Activated naive CD4-positive, alpha-beta T cell treated with anti-CD3 and anti-CD28 coated beads for 36 hours (primary cell): ENCODE results near the gene HECTD4. TPM values are rescaled to one million over a fixed set of nuclear protein-coding genes. Genes with fewer than 3 reads are reported as not detected.

Source experiments
- CTCF ChIA-PET: fragments of 350-600 bp; sonication (Branson Sonifier 250); formaldehyde crosslinking; loops from one replicate; lab custom pipeline; 2021; ENCODE audit warnings: antibody characterized with exemption; lab: Charles Lee
- DNase-seq: peaks from one replicate; pipeline ENCODE4 v3.0.0-alpha.2; 2020
- H3K27ac Mint-ChIP-seq: one replicate; pipeline ENCODE4 v1.8.0; 2021; ENCODE audit warnings: mild to moderate bottlenecking, mixed read lengths
- H3K27me3 Mint-ChIP-seq: one replicate; pipeline ENCODE4 v1.8.0; 2021; ENCODE audit warnings: low read depth, mixed read lengths
- H3K36me3 Mint-ChIP-seq: one replicate; pipeline ENCODE4 v1.8.0; 2021; ENCODE audit warnings: low read depth, mixed read lengths
- H3K4me1 Mint-ChIP-seq: one replicate; pipeline ENCODE4 v1.8.0; 2021; ENCODE audit warnings: low read depth, mixed read lengths
- H3K4me3 Mint-ChIP-seq: one replicate; pipeline ENCODE4 v1.8.0; 2021; ENCODE audit warnings: mild to moderate bottlenecking, moderate library complexity, mixed read lengths
- H3K9me3 Mint-ChIP-seq: one replicate; pipeline ENCODE4 v1.8.0; 2021; ENCODE audit warnings: mixed read lengths
- intact Hi-C: fragments of 100-400 bp; cut with micrococcal nuclease; formaldehyde crosslinking; loops from one replicate; pipeline ENCODE4 v1.15.1; 2023
- total RNA-seq, 2 experiments: library from RNA; stranded (reverse); gene quantifications; one replicate each; pipeline ENCODE4 v1.2.3, GENCODE V29; 2021

Gene HECTD4
- total RNA-seq, 2 experiments from 2014 or later: 17.6 to 19.2 TPM

- Mint-ChIP-seq H3K36me3 (peaks cover 6% of the 10 kb centered on the region), H3K4me1 (peaks cover 8% of the 10 kb centered on the region), H3K27me3 (no peaks in the 10 kb centered on the region), H3K4me3 (no peak overlapping the region), H3K27ac (no peak overlapping the region), H3K9me3 (no peaks in the 10 kb centered on the region)
- intact Hi-C loops: no loop called here
- CTCF ChIA-PET: no interaction called here
- no peak for DNase-seq
Observed at GRCh38 chr12:112304436-112304835, 77.8 kb downstream of the HECTD4 start.

- intact Hi-C loops: no loop called here
- H3K36me3 Mint-ChIP-seq: peaks cover 6% of the 10 kb centered on the region
- no peaks in the 10 kb centered on the region for H3K9me3 Mint-ChIP-seq
- DNase-seq: no peak
- CTCF ChIA-PET: no interaction called here
- no peaks in the 10 kb centered on the region for H3K27me3 Mint-ChIP-seq
- H3K4me1 Mint-ChIP-seq: peaks cover 8% of the 10 kb centered on the region
- H3K27ac Mint-ChIP-seq: no peak overlapping the region
- H3K4me3 Mint-ChIP-seq: no peak overlapping the region
Observed at GRCh38 chr12:112303799-112304198, 78.4 kb downstream of the HECTD4 start.

DNA sequence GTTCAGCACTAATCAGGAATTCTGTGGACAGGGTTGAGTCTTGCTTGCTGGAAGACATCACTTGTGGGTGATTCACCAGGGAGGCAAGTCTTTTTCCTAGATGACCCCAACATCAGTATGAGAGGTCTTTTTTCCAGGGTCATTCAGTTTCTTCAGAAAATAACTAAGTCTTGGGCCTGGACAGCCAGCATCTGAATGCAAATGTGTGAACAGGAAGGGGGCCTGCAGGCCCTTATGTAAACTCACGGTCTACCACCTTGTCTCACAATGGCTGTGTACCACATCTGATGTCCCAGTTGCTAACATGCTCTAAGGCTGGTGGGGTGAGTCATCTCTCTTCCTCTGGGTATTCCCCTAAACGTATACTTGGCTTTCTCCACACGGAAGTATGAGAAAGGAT lies 79.2 kb downstream of the HECTD4 start:
- peaks cover 8% of the 10 kb centered on the region for H3K4me1 Mint-ChIP-seq
- no peaks in the 10 kb centered on the region for H3K9me3 Mint-ChIP-seq
- H3K27ac Mint-ChIP-seq: peak overlapping the region; percentile 75
- DNase-seq: peak; percentile 66
- CTCF ChIA-PET: no interaction called here
- H3K36me3 Mint-ChIP-seq: peaks cover 6% of the 10 kb centered on the region
- H3K27me3 Mint-ChIP-seq: no peaks in the 10 kb centered on the region
- no peak overlapping the region for H3K4me3 Mint-ChIP-seq
- intact Hi-C loops: no loop called here

DNA sequence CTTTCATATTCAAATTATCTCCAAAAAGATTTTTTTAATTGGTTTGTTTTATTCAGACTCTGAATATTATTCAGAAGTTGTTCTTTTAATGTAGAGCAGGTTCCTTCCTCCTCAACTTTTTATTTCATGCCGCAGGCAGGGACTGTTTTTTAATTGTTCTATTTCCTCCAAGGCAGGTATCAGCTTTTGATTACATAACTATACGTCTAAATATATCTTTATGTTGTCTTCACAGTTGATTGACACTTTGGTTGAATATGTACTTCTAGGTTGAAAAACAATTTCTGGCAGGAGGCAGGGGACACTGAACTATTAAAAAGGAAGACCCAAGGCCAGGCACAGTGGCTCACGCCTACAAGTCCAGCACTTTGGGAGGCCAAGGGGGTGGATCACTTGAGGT lies 82.5 kb downstream of the HECTD4 start:
- Mint-ChIP-seq H3K27me3 (no peaks in the 10 kb centered on the region), H3K36me3 (peaks cover 3% of the 10 kb centered on the region), H3K9me3 (no peaks in the 10 kb centered on the region), H3K4me1 (peaks cover 8% of the 10 kb centered on the region), H3K27ac (no peak overlapping the region), H3K4me3 (no peak overlapping the region)
- DNase-seq: no peak
- CTCF ChIA-PET: interaction anchor here (1.3 kb wide), 1 partner anchor 10 kb away, joined by 3 read pairs; no protein-coding TSS in a partner anchor
- intact Hi-C loops: no loop called here

DNA sequence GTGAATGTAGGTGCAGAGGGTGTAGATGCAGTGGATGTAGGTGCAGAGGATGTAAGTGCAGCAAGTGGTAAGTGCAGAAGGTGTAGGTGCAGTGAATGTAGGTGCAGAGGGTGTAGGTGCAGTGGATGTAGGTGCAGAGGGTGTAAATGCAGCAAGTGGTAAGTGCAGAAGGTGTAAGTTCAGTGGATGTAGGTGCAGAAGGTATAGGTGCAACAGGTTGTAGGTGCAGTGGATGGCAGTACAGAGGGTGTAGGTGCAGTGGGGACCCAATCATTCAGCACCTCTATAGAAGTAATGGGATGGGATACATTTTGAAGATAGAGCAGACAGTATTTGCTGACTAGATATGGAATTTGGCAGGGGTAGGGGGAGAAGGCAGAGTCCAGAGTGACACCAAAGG lies 85.0 kb downstream of the HECTD4 start:
- no peaks in the 10 kb centered on the region for H3K4me1 Mint-ChIP-seq
- intact Hi-C loops: no loop called here
- no peaks in the 10 kb centered on the region for H3K9me3 Mint-ChIP-seq
- H3K36me3 Mint-ChIP-seq: peaks cover 1% of the 10 kb centered on the region
- H3K4me3 Mint-ChIP-seq: no peak overlapping the region
- DNase-seq: no peak
- H3K27ac Mint-ChIP-seq: no peak overlapping the region
- H3K27me3 Mint-ChIP-seq: no peaks in the 10 kb centered on the region
- CTCF ChIA-PET: no interaction called here

DNA sequence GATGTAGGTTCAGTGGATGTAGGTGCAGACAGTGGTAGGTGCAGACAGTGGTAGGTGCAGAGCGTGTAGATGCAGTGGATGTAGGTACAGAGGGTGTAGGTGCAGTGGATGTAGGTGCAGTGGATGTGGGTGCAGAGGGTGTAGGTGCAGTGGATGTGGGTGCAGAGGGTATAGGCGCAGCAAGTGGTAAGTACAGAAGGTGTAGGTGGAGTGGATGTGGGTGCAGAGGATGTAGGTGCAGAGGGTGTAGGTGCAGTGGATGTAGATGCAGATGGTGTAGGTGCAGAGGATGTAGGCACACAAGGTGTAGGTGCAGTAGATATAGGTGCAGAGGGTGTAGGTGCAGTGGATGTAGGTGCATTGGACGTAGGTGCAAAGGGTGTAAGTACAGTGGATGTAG lies 86.0 kb downstream of the HECTD4 start:
- Mint-ChIP-seq H3K27me3 (no peaks in the 10 kb centered on the region), H3K4me3 (no peak overlapping the region), H3K27ac (no peak overlapping the region), H3K9me3 (no peaks in the 10 kb centered on the region), H3K4me1 (no peaks in the 10 kb centered on the region), H3K36me3 (peaks cover 5% of the 10 kb centered on the region)
- CTCF ChIA-PET: no interaction called here
- intact Hi-C loops: no loop called here
- no peak for DNase-seq

DNA sequence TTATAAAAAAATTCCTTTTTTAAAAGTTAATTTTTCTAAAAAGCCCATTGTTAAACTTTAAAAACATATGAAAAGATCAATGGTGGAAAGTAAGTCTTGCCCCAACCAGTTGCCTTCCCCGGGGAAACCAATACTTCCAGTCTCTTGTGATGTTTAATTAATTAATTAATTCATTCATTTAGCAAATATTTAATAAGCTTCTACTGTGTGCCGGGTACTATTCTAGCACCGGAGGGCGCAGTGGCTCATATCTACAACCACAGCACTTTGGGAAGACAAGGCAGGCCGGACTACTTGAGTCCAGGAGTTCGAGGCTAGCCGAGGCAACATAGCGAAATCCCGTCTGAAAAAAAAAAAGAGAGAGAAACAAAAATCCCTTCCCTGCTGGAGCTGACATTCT lies 87.4 kb downstream of the HECTD4 start:
- Mint-ChIP-seq H3K27me3 (no peaks in the 10 kb centered on the region), H3K4me3 (no peak overlapping the region), H3K36me3 (peaks cover 7% of the 10 kb centered on the region), H3K27ac (no peak overlapping the region), H3K4me1 (no peaks in the 10 kb centered on the region), H3K9me3 (no peaks in the 10 kb centered on the region)
- intact Hi-C loops: loop anchor here (2.0 kb wide), 1 partner anchor 92 kb away; no protein-coding TSS in a partner anchor
- no peak for DNase-seq
- CTCF ChIA-PET: interaction anchor here (0.7 kb wide), 1 partner anchor 11 kb away, joined by 3 read pairs; no protein-coding TSS in a partner anchor

GRCh38 chr12:112288638-112289037 lies 93.6 kb downstream of the HECTD4 start:
- Mint-ChIP-seq H3K4me3 (no peak overlapping the region), H3K27me3 (no peaks in the 10 kb centered on the region), H3K36me3 (peaks cover 15% of the 10 kb centered on the region), H3K9me3 (peaks cover 8% of the 10 kb centered on the region), H3K27ac (no peak overlapping the region), H3K4me1 (no peaks in the 10 kb centered on the region)
- CTCF ChIA-PET: no interaction called here
- intact Hi-C loops: no loop called here
- no peak for DNase-seq

DNA sequence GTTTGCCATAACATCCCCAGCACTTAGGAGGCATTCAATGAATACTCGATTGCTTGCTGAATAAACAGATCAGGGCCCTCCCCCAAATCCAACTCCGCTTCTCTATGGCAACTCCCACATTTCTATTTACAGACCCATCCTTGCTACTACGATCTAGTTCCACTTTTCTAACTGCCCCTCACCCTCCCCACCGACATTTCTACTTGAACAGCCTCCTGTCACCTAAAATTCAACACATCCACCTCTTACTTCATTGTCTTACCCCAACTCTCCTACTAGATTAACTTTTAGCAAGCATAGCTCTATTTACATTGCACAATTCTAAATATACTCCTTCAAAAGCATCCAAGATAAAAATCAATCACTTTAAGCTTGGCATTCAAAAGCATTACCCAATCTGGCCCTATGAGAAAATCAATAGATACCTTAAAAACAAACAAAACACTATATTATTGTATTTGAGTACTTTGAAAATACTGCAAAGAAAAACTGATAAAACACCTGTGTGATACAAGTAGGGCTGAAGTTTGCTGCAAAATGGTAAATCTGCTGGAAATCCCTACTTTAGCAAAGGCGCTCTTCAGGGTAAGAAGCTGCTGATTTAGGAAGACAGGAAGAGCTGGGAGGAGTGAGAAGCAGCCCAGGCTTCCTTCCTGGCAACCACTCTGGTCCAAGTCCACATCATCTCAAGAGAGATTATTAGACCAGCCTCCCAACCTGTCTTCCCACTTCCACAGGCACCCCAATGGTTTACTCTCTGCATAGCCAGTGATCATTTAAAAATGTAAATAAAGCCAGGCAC lies 96.4 kb downstream of the HECTD4 start:
- no peak overlapping the region for H3K27ac Mint-ChIP-seq
- H3K36me3 Mint-ChIP-seq: peaks cover 9% of the 10 kb centered on the region
- no peak overlapping the region for H3K4me3 Mint-ChIP-seq
- intact Hi-C loops: no loop called here
- no peaks in the 10 kb centered on the region for H3K27me3 Mint-ChIP-seq
- DNase-seq: no peak
- H3K9me3 Mint-ChIP-seq: peaks cover 8% of the 10 kb centered on the region
- CTCF ChIA-PET: interaction anchor here (0.6 kb wide), 1 partner anchor 1339 kb away, joined by 3 read pairs; no protein-coding TSS in a partner anchor
- H3K4me1 Mint-ChIP-seq: no peaks in the 10 kb centered on the region

GRCh38 chr12:112283546-112283945 lies 98.7 kb downstream of the HECTD4 start:
- Mint-ChIP-seq H3K4me3 (no peak overlapping the region), H3K9me3 (peaks cover 2% of the 10 kb centered on the region), H3K4me1 (no peaks in the 10 kb centered on the region), H3K27me3 (no peaks in the 10 kb centered on the region), H3K36me3 (peaks cover 2% of the 10 kb centered on the region), H3K27ac (no peak overlapping the region)
- intact Hi-C loops: no loop called here
- DNase-seq: no peak
- CTCF ChIA-PET: interaction anchor here (0.7 kb wide), 2 partner anchors 12 to 675 kb away, joined by 4 to 5 read pairs; no protein-coding TSS in a partner anchor

DNA sequence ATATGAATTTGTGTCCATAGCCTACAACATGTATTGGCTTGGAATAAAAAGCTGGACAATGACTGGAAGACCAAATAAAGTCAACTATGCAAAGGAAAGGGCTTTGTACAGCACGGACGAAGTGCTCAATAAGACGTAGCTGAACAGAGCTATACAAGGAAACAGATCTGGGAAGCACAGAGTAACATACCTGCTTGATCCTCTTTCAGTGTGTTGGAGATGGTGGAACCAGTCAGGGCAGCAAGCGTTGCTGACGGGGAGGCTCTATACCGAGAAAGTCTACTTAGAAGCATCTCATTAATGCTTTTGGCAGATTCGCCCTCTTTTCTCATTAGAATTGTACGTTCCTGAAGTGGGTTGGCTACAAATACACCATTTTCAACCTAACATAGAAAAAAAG lies 99.3 kb downstream of the HECTD4 start:
- intact Hi-C loops: no loop called here
- H3K9me3 Mint-ChIP-seq: no peaks in the 10 kb centered on the region
- CTCF ChIA-PET: no interaction called here
- no peaks in the 10 kb centered on the region for H3K4me1 Mint-ChIP-seq
- H3K27ac Mint-ChIP-seq: no peak overlapping the region
- H3K27me3 Mint-ChIP-seq: no peaks in the 10 kb centered on the region
- no peak overlapping the region for H3K4me3 Mint-ChIP-seq
- peaks cover 1% of the 10 kb centered on the region for H3K36me3 Mint-ChIP-seq
- DNase-seq: no peak

GRCh38 chr12:112275836-112276235 lies 106.4 kb downstream of the HECTD4 start:
- H3K4me1 Mint-ChIP-seq: no peaks in the 10 kb centered on the region
- H3K4me3 Mint-ChIP-seq: no peak overlapping the region
- H3K27me3 Mint-ChIP-seq: no peaks in the 10 kb centered on the region
- no peak for DNase-seq
- H3K27ac Mint-ChIP-seq: no peak overlapping the region
- no peaks in the 10 kb centered on the region for H3K9me3 Mint-ChIP-seq
- H3K36me3 Mint-ChIP-seq: peaks cover 4% of the 10 kb centered on the region
- CTCF ChIA-PET: no interaction called here
- intact Hi-C loops: no loop called here

DNA sequence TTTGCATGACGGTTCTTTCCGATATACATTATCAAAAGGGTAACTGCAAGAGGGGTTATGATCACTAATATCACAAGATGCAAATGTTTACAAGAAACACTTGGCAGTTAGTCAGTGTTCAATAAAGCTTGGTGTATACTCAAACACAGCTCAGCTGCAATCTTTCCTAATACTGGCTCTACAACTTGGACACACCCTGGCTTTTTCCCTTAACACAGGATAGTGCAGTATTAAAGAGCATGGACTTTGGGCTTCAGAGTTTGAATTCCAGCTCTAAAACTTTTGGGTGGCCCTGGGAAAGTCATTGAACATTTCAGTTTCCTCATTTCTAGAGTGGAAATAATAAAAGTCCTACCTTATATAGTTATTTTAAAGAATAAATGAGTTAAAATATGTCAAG lies 107.0 kb downstream of the HECTD4 start:
- DNase-seq: no peak
- Mint-ChIP-seq H3K27ac (no peak overlapping the region), H3K4me3 (no peak overlapping the region), H3K27me3 (no peaks in the 10 kb centered on the region), H3K9me3 (no peaks in the 10 kb centered on the region), H3K4me1 (no peaks in the 10 kb centered on the region), H3K36me3 (peaks cover 4% of the 10 kb centered on the region)
- CTCF ChIA-PET: no interaction called here
- intact Hi-C loops: no loop called here
